Medulla oblongata (tissue), 1 donor: ENCODE results near the gene MCF2L.

Source experiments
- DNase-seq: peaks from one replicate; pipeline ENCODE4 v3.0.0-alpha.2; 2015; ENCODE audit errors: extremely low spot score

MCF2L gene

DNA sequence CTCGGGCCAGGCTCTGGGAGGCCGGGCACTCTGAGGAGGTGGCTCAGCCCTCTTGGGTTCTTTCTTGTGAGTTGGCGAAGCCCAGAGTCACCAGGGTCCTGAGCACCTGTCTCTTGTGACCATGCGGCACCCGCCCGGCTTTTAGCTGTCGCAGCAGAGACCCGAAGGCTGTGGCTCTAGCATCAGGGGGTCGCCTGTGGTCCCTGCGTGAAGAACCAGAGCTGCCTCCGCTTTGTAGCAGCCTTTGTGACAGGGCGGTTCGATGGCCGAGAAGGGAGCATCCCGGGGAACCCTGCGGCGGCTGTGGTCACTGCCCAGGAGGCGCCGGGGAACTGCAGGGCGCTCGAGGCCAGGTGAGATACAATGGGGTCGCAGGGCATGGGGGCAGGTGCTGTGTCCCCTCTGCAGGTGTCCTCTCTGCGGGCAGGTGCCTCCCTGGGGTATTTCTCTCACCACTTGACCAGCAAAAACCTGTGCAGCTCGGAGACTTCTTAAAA is 10.4 kb downstream of the MCF2L start:
- no peak for DNase-seq

- peak; percentile 53 for DNase-seq
These were observed 11.4 kb downstream of the MCF2L start for GRCh38 chr13:112980434-112980833.

GRCh38 chr13:112981451-112981850 is 12.4 kb downstream of the MCF2L start:
- DNase-seq, result no peak

- no peak for DNase-seq
These were observed 13.4 kb downstream of the MCF2L start for GRCh38 chr13:112982281-112983041.

DNA sequence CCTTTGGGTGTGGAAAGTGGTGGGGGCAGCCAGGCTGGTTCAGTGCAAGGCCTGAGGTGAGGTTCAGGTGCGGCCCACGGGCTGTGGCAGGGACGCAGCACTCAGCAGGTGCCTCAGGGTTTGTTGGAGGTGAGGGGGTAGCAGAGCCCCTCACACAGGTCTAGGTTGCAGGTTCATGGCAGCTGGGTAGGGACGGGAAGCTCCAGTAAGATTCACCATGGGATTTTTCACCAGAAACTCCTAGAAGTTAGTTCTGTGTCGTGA is 14.0 kb downstream of the MCF2L start:
- no peak for DNase-seq

GRCh38 chr13:112983428-112984196 is 14.6 kb downstream of the MCF2L start:
- DNase-seq, result no peak

DNA sequence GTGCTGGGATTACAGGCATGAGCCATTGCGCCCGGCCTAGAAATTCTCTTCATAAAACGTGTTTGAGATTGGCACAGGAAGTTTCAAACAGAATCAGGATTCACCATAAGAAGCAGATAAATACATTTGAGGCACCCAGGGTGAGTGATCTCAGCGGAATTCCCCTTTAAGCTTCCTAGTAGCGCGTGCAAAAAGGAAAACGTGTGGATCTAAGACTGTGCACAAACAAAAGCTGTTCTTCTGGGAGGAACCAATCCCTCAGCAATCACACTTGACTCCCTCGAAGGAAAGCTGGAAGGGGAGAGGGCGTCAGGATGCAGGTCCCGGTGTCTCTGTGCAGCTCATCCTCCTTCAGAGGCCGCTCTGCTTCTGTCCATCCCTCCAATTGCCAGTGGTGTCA is 15.5 kb downstream of the MCF2L start:
- DNase-seq, result no peak

GRCh38 chr13:112984954-112985802 is 16.2 kb downstream of the MCF2L start:
- DNase-seq, result peak; percentile 32

- no peak for DNase-seq
These were observed 16.9 kb downstream of the MCF2L start for GRCh38 chr13:112985803-112986408.

- DNase-seq, result no peak
These were observed 17.5 kb downstream of the MCF2L start for GRCh38 chr13:112986470-112986869.

DNA sequence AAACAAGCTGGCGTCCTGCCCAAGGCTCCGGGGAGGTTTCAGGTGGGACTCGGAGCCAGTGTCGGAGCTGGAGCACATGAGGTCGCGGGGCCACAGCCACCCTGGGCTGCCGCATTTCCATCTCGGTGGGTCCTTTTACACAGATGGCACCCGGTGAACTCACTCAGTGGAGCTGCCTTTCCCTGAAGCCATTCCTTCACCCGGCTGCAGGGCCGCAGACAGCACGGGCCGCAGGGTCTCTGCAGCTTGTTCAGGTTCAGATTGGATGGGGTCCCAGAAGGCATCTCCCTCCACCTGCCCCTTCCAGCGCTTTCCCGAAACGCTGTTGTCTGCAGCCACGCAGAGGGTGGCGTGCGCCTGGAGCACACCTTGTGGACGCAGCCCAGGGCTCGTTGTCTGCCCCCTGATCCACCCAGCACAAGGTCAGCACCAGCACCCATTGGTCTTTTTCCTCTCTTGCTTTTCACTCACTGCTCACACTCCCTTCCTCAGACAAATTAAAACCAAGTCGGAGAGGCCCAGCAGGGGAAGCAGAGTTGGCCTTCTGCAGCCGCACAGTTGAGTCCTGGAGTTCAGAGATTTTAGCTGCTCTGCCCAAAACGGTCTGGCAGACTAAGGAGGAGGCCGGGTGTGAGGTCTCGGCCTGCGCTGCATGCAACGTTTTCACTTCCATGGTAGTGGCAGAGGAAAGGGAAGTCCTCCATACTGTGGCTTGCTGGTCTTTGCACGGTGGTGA is 18.1 kb downstream of the MCF2L start:
- DNase-seq, result peak; percentile 31

GRCh38 chr13:112987682-112988024 is 18.6 kb downstream of the MCF2L start:
- no peak for DNase-seq

- DNase-seq, result no peak
These were observed 21.8 kb downstream of the MCF2L start for GRCh38 chr13:112990783-112991182.

- DNase-seq, result no peak
These were observed 22.6 kb downstream of the MCF2L start for GRCh38 chr13:112991609-112992008.

DNA sequence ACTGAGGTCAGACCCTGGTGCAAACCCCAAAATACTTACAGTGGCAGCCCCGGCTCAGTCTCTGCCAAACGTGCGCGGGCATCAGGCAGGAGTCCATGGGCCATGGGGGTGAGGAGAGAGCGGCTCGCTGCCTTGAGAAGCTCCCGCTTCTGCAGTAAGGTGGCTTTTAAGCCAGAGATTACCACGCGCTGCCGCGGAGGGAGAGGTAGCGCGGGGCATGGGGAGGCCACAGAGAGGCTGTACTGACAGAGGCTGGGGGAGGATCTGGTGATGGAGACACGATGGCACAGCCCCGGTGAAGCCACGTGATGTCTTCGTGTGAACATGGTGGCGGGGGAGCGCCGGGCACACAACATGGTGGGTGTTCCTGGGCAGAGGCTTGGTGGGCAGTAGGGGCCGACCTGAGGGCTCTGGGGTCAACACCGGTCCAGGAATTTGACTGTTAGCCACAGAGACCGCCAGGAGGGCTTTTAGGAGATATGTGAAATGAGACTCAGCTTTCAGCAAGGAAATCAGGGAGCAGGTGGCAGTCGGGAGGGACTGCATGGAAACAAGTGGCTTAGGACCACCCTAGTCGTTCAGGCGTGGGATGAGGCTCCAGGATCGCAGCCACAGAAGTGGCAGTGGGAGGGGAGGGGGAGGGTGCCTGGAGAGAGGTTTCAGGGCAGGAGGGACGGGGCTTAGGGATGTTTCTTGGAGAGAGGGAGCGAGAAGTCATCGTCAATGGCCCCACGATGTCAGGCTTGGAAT is 24.1 kb downstream of the MCF2L start:
- DNase-seq, result no peak

- DNase-seq, result no peak
These were observed 25.2 kb downstream of the MCF2L start for GRCh38 chr13:112994084-112994780.

DNA sequence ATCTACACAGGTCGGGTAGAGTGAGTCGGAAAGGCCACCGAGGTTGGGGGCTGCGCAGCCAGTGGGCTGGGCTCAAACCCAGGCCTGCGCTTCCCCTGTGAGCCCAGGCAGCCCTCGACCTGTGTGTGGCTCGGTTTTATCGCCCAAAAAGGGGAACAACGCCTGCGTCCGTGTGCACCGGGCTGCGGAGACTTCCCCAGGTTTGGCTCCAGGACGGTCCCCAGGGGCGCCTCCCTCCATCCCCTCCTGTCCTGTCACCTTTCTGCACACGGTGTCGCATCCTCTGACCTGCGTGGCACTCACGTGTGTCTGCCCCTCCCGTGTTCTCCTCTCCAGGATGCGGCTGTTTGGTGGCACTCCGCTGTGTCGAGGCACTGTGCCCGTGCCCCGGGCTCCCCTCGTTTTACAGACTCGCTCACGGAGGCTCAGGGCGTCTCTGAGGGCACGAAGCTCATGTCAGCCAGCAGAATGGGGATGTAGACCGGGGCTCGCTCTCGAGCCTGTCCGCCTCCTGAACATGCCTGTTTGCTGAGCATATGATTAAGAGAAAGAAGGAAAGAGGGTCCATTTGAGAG is 25.9 kb downstream of the MCF2L start:
- no peak for DNase-seq

GRCh38 chr13:112995395-112996191 is 26.6 kb downstream of the MCF2L start:
- no peak for DNase-seq

GRCh38 chr13:112996671-112997091 is 27.7 kb downstream of the MCF2L start:
- DNase-seq, result no peak
